Measurements from ENCODE around the gene RASD2.

RASD2 gene

GRCh38 chr22:35540595-35541253 is at the start of gene RASD2:
Gene RASD2 (plus strand): TSS chr22:35540831. CDS start chr22:35546810, 5,979 bp downstream.
- no peak for TF ChIP-seq CTCF (IDR thresholded peaks at IDR 0.05)

- no peak for TF ChIP-seq CTCF (IDR thresholded peaks at IDR 0.05)
Observed at GRCh38 chr22:35491908-35492380, 48.7 kb upstream of the RASD2 start.

- TF ChIP-seq CTCF (IDR thresholded peaks at IDR 0.05) = no peak
Observed at GRCh38 chr22:35493074-35493473, 47.6 kb upstream of the RASD2 start.

GRCh38 chr22:35496768-35497312 is 43.8 kb upstream of the RASD2 start:
- no peak for TF ChIP-seq CTCF (IDR thresholded peaks at IDR 0.05)

- no peak for TF ChIP-seq CTCF (IDR thresholded peaks at IDR 0.05)
Observed at GRCh38 chr22:35498026-35498800, 42.4 kb upstream of the RASD2 start.

- no peak for TF ChIP-seq CTCF (IDR thresholded peaks at IDR 0.05)
Observed at GRCh38 chr22:35502836-35503235, 37.8 kb upstream of the RASD2 start.

GRCh38 chr22:35505399-35506258 is 35.0 kb upstream of the RASD2 start:
- TF ChIP-seq CTCF (IDR thresholded peaks at IDR 0.05) = no peak
